Fibroblast of the aortic adventitia (primary cell): ENCODE measurements around the gene SMNDC1. TPM values are rescaled to one million over a fixed set of nuclear protein-coding genes. Genes with fewer than 3 reads are reported as not detected.
A peak's percentile ranks its signal among the peaks of the same experiment; 100 is the strongest.

ENCODE experiments used
- DNase-seq: peaks from one replicate; pipeline ENCODE4 v3.0.0-alpha.2; 2010; ENCODE audit warnings: low read depth
- H3K4me3 ChIP-seq: 2 replicates; pipeline ENCODE4 v1.5.1; 2011; ENCODE audit warnings: low read depth, mild to moderate bottlenecking, control low read depth, low read length, moderate library complexity
- CTCF ChIP-seq: IDR thresholded peaks from 2 replicates; pipeline ENCODE4 v1.5.1; 2011; ENCODE audit warnings: mild to moderate bottlenecking, low read length, control low read depth, inconsistent platforms; ENCODE audit not compliant: insufficient read depth
- total RNA-seq: library from RNA; depleted of rRNA; stranded (reverse); fragments of >200 nt; gene quantifications from 2 replicates; pipeline ENCODE4 v1.2.3, GENCODE V29; 2012; ENCODE audit warnings: low replicate concordance

Gene SMNDC1
- total RNA-seq, 1 donor = 8.9 TPM

GRCh38 chr10:110286841-110287240 lies 17.9 kb downstream of the SMNDC1 start:
- TF ChIP-seq CTCF = no peak
- no peak overlapping the region for H3K4me3 ChIP-seq
- DNase-seq = no peak

GRCh38 chr10:110285501-110285900 lies 19.2 kb downstream of the SMNDC1 start:
- no peak for DNase-seq
- TF ChIP-seq CTCF = no peak
- H3K4me3 ChIP-seq = no peak overlapping the region

- H3K4me3 ChIP-seq = no peak overlapping the region
- TF ChIP-seq CTCF = no peak
- no peak for DNase-seq
Observed at GRCh38 chr10:110284262-110284661, 20.5 kb downstream of the SMNDC1 start.

- no peak overlapping the region for H3K4me3 ChIP-seq
- peak; percentile 82 for DNase-seq
- peak; percentile 75 for TF ChIP-seq CTCF
Observed at GRCh38 chr10:110279407-110279986, 25.2 kb downstream of the SMNDC1 start.

- DNase-seq = no peak
- no peak for TF ChIP-seq CTCF
- no peak overlapping the region for H3K4me3 ChIP-seq
Observed at GRCh38 chr10:110278562-110279406, 25.9 kb downstream of the SMNDC1 start.

- no peak for TF ChIP-seq CTCF
- DNase-seq = no peak
- H3K4me3 ChIP-seq = no peak overlapping the region
Observed at GRCh38 chr10:110277591-110277990, 27.1 kb downstream of the SMNDC1 start.
